ENCODE results near the gene SAV1.

- no peak for TF ChIP-seq POLR2AphosphoS5 (IDR thresholded peaks at IDR 0.05)
- TF ChIP-seq CTCF (IDR thresholded peaks at IDR 0.05) = no peak
- TF ChIP-seq POLR2A (IDR thresholded peaks at IDR 0.05) = no peak
These were observed 1.4 kb upstream of the SAV1 start for GRCh38 chr14:50669441-50669986.
